ENCODE measurements around the gene PLP2. TPM values are rescaled to one million over a fixed set of nuclear protein-coding genes. Genes with fewer than 3 reads are reported as not detected.

Gene PLP2
- total RNA-seq, 1 experiment from 2014 or later: 293 TPM

GRCh38 chrX:49212861-49213260 is 41.2 kb downstream of the PLP2 start:
- Histone ChIP-seq H3K4me1 (ENCODE audit: control insufficient read depth, insufficient read depth, low read length) (no peaks in the 10 kb centered on the region), H3K4me3 (ENCODE audit: low read depth in 2 of 2, low read length in 2 of 2) (no peak overlapping the region), H3K27me3 (ENCODE audit: control insufficient read depth, insufficient read depth, low read length) (no peaks in the 10 kb centered on the region), H3K27ac (ENCODE audit: low read length) (no peak overlapping the region), H3K9me3 (ENCODE audit: control insufficient read depth, insufficient read depth, low read depth, low read length) (no peaks in the 10 kb centered on the region), H3K36me3 (ENCODE audit: control insufficient read depth, insufficient read depth, low read length) (no peaks in the 10 kb centered on the region)
- ChIA-PET CTCF (no interaction called here), POLR2A (no interaction called here)
- no peak for DNase-seq (ENCODE audit: low read depth, low spot score)
- TF ChIP-seq TCF7L2 (IDR thresholded peaks at IDR 0.05; ENCODE audit: low read depth, low read length) (no peak), CTCF (IDR thresholded peaks at IDR 0.05) (no peak)
- no peak for ATAC-seq
- BruUV-seq (replicated peaks): no TSS peak
- intact Hi-C loops (cut with micrococcal nuclease; ENCODE audit: unreplicated experiment): no loop called here
- in situ Hi-C loops (cut with HindIII; ENCODE audit: low pct_unique_long_range_greater_than_20kb, low sequenced_read_pairs): no loop called here

- H3K36me3 ChIP-seq (ENCODE audit: control insufficient read depth, insufficient read depth, low read length): no peaks in the 10 kb centered on the region
- no peaks in the 10 kb centered on the region for H3K27me3 ChIP-seq (ENCODE audit: control insufficient read depth, insufficient read depth, low read length)
- TF ChIP-seq SIN3A (IDR thresholded peaks at IDR 0.05; ENCODE audit: borderline replicate concordance, insufficient read depth, low read depth, low read length) (no peak), REST (IDR thresholded peaks at IDR 0.05; ENCODE audit: insufficient read depth in 1 of 2, low read depth in 2 of 2, low read length in 1 of 2) (no peak), CTCF (IDR thresholded peaks at IDR 0.05) (no peak), TCF7L2 (IDR thresholded peaks at IDR 0.05; ENCODE audit: low read depth, low read length) (no peak), POLR2AphosphoS5 (IDR thresholded peaks at IDR 0.05; ENCODE audit: low read depth, low read length) (no peak)
- no peaks in the 10 kb centered on the region for H3K9me3 ChIP-seq (ENCODE audit: control insufficient read depth, insufficient read depth, low read depth, low read length)
- in situ Hi-C loops (cut with HindIII; ENCODE audit: low pct_unique_long_range_greater_than_20kb, low sequenced_read_pairs) (no loop called here), intact Hi-C loops (cut with micrococcal nuclease; ENCODE audit: unreplicated experiment) (no loop called here)
- BruUV-seq (replicated peaks): no TSS peak
- H3K27ac ChIP-seq (ENCODE audit: low read length): no peak overlapping the region
- H3K4me1 ChIP-seq (ENCODE audit: control insufficient read depth, insufficient read depth, low read length): no peaks in the 10 kb centered on the region
- ChIA-PET POLR2A (no interaction called here), CTCF (no interaction called here)
- ATAC-seq: no peak
- no peak overlapping the region for H3K4me3 ChIP-seq (ENCODE audit: low read depth in 2 of 2, low read length in 2 of 2)
- no peak for DNase-seq (ENCODE audit: low read depth, low spot score)
These were observed 42.7 kb downstream of the PLP2 start for GRCh38 chrX:49214416-49214815.

Data from Panc1 (cell line).